Measurements from ENCODE around the gene PBX1.

DNA sequence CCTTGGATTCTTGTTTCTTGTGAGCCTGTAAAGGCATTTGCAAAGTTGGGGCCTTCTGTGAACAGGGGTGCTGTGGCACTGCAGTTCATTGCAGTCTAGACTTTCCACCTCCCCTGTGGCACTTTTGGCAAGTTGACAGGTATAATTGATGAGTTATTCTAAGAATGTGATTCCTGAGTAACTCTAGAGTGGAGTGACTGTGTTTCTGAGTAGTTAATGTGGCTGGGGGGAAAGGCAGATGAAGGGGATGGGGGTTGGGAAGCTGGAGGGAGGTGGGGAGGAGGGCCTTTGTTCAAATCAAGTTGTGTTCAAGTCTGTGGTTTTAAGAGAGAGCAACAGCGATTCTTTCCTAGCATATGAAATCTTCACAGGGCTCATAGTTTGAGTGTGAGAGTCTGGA is 32.9 kb downstream of the PBX1 start:
- TF ChIP-seq, protein P1, sequence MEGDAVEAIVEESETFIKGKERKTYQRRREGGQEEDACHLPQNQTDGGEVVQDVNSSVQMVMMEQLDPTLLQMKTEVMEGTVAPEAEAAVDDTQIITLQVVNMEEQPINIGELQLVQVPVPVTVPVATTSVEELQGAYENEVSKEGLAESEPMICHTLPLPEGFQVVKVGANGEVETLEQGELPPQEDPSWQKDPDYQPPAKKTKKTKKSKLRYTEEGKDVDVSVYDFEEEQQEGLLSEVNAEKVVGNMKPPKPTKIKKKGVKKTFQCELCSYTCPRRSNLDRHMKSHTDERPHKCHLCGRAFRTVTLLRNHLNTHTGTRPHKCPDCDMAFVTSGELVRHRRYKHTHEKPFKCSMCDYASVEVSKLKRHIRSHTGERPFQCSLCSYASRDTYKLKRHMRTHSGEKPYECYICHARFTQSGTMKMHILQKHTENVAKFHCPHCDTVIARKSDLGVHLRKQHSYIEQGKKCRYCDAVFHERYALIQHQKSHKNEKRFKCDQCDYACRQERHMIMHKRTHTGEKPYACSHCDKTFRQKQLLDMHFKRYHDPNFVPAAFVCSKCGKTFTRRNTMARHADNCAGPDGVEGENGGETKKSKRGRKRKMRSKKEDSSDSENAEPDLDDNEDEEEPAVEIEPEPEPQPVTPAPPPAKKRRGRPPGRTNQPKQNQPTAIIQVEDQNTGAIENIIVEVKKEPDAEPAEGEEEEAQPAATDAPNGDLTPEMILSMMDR (IDR thresholded peaks at IDR 0.05): no peak
- TF ChIP-seq POLR2A (IDR thresholded peaks at IDR 0.05): no peak

Measured in esophagus squamous epithelium (tissue), 4 donors.